GM21825 (cell line): Measurements from ENCODE around the gene ABTB2.
A peak's percentile ranks its signal among the peaks of the same experiment; 100 is the strongest.

ENCODE experiments used
- ATAC-seq: cut with Tn5 transposase; IDR thresholded peaks from one replicate; pipeline ENCODE4 v1.9.1; 2021; ENCODE audit warnings: mild to moderate bottlenecking, moderate library complexity; ENCODE audit not compliant: unreplicated experiment

Gene ABTB2

GRCh38 chr11:34132261-34132965, 225.4 kb downstream of the ABTB2 start:
- no peak for ATAC-seq

- ATAC-seq, result no peak
These were observed 229.0 kb downstream of the ABTB2 start for GRCh38 chr11:34128824-34129223.

GRCh38 chr11:34126959-34127848, 230.6 kb downstream of the ABTB2 start:
- ATAC-seq, result no peak

- ATAC-seq, result no peak
These were observed 232.7 kb downstream of the ABTB2 start for GRCh38 chr11:34124885-34125668.

GRCh38 chr11:34120651-34121050, 237.2 kb downstream of the ABTB2 start:
- ATAC-seq, result no peak

GRCh38 chr11:34114471-34114870, 243.3 kb downstream of the ABTB2 start:
- ATAC-seq, result no peak

- no peak for ATAC-seq
These were observed 243.8 kb downstream of the ABTB2 start for GRCh38 chr11:34114014-34114413.

GRCh38 chr11:34111722-34112270, 246.0 kb downstream of the ABTB2 start:
- no peak for ATAC-seq

GRCh38 chr11:34105957-34106504, 251.8 kb downstream of the ABTB2 start:
- ATAC-seq, result no peak

GRCh38 chr11:34105079-34105956, 252.5 kb downstream of the ABTB2 start, which contains the start of gene NAT10:
Gene NAT10 (plus strand): TSS chr11:34105629. CDS start chr11:34108226, 2,597 bp downstream.
- ATAC-seq, result peak; percentile 87

GRCh38 chr11:34104680-34105078, 253.1 kb downstream of the ABTB2 start:
- ATAC-seq, result no peak
